T follicular helper cell (primary cell): ENCODE results near the gene TMEM150B.

Experiments
- DNase-seq: peaks from one replicate; pipeline ENCODE4 v3.0.0-alpha.2; 2020; ENCODE audit warnings: low read depth

TMEM150B gene

DNA sequence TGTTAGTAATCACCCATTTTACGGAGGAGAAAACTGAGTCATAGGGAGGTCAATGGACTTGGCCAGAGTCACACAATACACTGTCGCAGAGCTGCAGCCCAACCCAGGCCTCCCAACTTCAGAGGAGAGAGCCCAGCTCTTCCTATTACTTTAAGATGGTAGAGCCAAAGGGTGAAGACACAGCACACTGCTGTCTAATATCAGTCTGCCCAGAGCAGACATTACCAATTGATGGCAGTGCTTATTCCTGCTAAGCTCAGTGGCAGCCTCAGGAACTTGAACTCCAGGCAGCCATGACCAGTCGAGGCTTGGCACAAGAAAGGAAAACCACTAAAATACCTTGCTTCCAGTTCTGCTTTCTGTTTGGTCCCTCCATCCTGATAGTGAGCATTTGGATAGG, 18.4 kb downstream of the TMEM150B start:
- DNase-seq, result no peak

DNA sequence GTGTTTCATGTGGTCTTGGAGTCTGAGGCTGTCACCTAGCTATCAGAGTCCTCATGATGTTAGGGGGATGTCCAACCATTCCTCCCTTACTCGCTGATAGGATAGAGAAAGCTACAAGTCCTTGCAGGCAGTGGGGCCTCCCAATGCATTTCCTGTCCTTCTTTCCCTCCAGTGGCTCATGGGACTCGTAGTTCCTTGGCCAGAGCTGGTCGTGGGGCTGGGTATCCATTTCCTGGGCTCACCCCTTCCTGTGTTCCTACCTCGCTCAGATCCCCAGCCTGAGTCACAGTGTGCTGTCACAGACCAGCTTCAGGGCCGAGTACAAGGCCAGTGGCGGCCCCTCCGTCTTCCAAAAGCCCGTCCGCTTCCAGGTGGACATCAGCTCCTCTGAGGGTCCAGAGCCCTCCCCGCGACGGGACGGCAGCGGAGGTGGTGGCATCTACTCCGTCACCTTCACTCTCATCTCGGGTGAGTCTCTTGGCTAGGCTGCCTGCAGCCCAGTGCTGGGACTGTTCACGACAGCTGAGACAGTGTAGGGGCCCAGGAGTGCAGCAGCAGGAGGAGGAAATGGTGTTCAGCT, 19.1 kb downstream of the TMEM150B start:
- DNase-seq, result no peak

DNA sequence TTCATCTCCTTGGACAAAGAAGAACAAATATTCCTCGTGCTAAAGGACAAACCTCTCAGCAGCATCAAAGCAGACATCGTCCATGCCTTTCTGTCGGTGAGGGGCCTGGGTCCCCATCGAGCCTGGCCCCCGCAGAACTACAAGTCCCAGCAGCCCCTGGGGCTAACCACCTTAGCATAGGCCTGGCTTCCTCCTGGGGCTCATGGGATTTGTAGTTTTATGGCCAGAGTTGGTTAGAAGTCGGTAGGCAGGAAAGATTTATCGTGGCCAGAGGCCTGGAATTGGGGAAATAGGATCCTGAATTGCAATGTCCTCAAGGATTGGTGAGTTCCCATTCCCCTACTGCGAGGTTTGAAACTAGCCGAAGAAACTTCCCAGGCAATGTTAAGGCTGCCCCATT, 19.6 kb downstream of the TMEM150B start:
- DNase-seq, result peak; percentile 51

DNA sequence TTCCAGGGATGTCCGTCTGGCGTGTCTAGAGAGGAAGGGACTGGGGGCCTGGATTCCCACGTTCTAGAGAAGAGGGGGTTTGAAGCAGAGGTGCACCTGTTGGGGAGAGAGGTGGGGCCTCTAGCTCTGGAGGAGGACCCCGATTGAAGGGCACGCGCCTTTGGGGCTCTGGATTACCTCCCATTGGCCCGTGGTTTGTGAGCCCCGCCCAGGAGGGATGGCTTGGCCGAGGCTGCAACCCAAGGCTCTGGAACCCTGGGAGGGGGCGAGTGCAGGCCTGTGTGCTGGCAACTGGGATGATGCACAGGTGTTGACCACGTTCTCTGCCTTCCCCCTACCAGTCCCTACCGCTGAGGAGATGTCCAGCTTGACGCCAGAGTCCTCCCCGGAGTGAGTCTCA, 20.2 kb downstream of the TMEM150B start:
- DNase-seq, result no peak

DNA sequence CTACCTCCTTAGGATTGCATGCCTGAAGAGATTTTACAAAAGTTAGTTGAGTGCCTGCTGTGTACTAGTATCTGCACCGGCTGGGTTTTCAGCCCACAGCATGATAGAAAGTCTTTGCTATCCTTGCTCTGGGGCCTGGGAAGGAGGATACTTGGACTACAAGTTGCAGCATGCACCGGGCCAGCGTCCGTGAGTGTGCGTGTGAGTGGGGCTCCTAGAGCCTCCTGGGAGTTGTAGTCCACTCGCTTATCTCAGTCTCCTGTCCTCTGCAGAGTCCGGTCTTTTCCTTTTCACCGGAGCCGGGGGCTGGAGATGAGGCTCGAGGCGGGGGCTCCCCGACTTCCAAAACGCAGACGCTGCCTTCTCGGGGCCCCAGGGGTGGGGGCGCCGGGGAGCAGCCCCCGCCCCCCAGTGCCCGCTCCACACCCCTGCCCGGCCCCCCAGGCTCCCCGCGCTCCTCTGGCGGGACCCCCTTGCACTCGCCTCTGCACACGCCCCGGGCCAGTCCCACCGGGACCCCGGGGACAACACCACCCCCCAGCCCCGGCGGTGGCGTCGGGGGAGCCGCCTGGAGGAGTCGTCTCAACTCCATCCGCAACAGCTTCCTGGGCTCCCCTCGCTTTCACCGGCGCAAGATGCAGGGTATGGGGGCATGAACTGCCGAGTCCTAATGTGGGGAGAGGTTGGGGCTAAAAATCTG, 20.7 kb downstream of the TMEM150B start:
- DNase-seq, result no peak

DNA sequence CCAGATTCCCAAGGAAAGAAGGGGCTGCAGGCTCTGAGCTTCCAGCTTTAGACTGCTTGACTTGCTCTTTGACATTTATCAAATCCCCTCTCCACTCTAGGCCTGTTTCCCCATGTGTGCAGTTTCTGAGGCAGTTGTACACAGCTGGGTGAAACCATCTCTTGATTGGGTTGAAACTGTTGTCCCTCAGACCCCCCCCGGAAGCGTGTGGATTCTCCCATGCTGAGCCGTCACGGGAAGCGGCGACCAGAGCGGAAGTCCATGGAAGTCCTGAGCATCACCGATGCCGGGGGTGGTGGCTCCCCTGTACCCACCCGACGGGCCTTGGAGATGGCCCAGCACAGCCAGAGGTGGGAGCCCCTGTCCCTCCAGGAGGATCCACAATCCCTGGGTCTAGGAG, 21.7 kb downstream of the TMEM150B start:
- DNase-seq, result no peak

DNA sequence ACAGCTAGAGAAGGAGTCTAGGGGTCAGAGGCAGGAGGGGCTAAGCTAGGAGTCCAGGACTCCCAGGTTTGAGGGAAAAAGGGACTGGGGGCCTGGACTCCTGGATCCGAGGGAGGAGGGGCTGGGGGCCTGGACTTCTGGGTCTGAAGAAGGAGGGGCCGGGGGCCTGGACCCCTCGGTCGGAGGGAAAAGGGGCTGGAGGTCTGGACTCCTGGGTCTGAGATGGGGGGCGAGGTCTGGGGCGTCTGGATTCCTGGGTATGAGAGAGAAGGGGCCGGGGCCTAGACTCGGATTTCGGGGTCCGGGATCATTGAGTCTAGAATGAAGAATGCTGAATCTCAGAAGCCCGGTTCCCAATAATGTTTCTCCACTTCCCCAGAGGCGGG, 22.8 kb downstream of the TMEM150B start:
- no peak for DNase-seq

DNA sequence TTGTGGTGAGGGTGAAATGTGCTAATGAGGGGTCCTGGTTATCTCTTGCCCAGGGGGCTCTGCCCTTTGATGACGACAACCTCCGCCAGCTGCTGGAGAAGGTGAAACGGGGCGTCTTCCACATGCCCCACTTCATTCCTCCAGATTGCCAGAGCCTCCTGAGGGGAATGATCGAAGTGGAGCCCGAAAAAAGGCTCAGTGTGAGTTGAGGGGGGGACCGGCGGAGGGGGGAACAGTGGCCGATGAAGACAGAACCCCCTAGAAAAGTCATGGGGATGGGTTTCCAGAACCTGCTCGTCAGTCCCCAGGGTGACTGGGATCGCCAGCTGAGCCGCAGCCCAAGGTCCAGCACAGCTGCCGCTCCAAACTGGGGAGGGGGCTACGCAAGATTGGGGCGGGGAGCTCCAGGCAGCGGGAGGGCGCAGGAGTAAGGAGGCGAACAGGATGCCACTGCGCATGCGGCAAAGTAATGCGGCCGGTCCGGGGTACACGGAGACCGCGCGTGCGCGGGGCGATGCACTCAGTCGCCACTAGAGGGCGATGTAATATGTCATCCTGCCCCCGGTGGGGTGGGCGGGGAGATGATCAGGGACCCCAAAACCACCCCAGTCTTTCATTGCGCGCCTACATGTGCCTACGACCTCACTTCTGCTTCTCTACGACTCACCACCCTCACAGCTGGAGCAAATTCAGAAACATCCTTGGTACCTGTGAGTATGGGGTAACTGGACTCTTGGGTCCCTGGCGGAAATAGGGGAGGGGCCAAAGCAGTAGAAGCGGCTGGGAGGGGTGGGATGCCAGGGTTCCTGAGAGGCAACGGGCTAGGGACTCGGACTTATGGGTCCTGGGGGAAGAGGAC, 23.5 kb downstream of the TMEM150B start:
- DNase-seq, result peak; percentile 87

DNA sequence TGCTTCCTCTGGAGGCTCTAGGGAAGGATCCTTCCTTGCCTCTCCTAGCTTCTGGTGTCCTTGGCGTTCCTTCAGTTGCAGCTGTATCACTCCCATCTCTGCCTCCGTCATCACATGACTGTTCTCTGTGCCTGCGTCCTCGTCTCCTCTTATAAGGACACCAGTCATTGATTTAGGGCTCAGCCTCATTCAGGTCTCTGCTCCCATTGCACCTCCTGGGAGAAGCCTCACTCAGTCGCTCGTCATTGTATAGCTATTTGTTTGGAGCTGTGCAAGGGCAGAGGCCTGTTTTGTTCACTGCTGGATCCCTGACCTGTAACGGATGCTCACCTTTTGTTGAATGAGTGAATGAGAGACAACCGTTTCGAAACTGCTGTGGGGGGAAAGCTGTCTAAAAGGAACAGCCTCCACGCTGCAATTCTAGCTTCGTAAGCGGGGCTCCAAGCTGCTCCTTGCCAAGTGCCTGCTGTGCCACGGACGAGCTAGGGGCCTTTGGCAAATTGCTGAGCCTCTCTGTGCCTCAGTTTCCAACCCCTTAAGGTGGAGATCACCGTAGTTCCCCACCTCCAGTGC, 24.2 kb downstream of the TMEM150B start:
- DNase-seq, result no peak

DNA sequence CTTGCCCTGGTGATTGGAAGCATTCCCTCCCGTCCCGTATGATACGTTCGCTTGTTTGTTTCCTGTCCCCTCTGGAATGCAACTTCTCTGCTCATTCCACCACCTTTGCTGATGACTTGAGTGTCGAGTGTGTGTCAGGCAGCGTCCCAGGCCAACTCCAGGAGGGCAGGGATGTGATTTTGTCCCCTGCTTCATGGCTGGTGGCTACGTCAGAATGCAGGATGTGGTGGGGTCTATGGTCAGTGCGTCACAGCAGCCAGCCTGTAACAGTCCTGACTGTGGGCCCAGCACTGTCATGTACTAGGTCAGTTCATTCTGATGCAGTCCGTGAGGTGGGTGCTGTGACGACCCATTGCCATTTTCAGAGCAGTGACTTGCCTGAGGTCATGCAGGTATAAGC, 25.1 kb downstream of the TMEM150B start:
- no peak for DNase-seq

DNA sequence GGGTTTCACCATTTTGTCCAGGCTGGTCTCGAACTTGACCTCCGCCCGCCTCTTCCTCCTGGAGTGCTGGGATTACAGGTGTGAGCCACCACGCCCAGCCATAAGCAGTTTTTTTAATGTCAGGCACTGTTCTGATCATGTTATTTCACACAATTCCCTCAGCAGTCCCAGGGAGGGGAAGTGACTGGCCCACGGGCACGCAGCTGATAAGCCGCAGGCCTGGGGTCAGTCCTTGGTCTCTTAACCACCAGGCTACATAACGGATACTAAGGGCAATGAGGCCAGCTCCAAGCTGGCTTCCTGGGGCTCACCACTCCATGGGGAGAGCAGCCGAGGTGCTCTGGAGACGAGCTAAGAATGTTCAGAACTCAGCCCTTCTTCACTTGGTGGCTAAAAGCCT, 27.9 kb downstream of the TMEM150B start:
- DNase-seq, result no peak

DNA sequence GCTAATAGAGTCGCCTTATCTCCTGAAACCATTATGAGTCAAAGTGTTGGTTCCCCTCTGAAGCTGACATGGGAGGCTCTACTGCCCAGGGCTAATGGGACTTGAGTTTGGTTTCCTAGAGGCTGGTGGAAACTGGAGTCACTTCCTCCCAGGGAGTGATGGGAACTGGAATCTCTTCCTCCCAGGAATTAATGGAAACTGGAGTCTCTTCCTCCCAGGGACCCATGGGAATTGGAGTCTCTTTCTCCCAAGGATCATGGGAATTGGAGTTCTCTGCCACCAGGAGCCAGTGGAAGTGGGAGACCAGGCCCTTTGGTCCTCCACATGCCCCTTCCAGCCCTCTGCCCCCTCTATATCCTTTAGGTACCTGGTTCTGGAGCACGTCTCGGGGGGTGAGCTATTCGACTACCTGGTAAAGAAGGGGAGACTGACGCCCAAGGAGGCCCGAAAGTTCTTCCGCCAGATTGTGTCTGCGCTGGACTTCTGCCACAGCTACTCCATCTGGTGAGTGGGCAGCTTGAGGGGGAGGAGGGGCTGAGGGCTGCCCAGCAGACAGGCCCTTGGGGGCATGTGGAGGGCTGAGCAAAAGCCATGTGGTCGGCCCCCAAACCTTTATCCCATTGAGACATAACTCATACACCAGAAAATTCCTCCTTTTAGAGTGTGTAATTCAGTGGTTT, 35.9 kb downstream of the TMEM150B start:
- no peak for DNase-seq

DNA sequence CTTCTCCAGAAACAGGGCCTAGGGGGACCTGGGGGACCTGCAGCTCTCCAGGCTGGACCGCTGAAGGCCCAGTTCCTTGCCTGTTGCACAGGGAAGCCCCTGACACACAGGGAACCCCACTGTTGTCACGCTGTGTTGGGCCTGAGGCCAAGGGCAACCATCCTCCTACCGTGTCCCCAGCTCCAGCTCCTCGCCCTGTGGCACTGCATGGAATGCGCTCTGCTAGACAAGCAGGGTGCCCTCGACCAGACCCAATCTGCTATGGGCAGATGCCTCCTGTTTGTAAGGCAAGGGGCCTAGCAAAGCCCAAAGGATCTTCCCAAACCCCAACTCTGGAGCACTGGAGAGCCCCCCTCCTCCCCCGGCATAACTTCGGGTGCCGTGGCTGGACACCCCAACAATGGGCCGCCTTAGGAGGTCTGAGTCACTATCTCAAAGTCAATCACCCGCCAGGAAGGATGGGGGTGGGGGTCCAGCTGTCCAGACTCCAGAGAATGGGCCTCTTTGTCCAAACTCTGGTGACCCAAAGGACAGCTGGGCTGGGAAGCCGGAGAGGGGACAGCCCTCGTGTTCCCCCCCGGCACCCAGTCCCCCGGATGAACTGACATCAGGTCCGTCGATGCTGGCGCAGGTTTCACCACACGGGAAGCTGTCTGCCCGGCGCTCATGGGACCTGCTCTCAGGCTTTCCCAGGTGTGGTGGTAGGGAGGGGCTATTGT, 37.6 kb downstream of the TMEM150B start:
- no peak for DNase-seq

DNA sequence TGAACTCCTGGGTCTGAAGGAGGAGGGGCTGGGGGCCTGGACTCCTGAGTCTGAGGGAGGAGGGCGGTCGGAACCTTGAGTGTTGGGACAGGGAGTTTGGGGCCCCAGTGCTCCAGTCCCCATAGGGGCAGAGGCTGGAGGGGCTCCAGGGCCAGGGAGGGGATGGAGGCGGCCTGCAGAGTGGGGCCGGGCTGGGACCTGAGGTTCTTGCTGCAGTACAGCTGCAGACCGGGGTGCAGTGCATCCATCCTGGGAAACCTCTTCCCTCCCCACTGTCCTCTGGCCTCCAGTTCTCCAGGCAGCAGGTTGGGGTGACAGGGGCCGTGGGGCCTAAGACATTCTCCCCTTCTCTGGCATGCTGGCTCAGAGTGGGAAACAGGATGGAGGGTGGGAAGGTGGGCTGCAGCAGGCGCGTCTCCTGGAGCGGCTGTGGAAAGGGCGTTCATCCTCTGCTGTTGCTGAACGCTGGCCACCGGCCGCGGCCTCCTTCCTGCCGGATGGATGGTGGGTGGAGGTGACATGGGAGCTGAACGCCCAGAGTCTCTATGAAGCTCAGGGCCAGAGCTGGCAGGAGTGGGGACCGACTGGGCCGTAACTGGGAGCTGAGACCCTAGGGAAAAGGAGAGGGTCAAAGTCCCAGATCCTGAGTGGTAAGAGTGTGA, 39.8 kb downstream of the TMEM150B start:
- DNase-seq, result no peak

DNA sequence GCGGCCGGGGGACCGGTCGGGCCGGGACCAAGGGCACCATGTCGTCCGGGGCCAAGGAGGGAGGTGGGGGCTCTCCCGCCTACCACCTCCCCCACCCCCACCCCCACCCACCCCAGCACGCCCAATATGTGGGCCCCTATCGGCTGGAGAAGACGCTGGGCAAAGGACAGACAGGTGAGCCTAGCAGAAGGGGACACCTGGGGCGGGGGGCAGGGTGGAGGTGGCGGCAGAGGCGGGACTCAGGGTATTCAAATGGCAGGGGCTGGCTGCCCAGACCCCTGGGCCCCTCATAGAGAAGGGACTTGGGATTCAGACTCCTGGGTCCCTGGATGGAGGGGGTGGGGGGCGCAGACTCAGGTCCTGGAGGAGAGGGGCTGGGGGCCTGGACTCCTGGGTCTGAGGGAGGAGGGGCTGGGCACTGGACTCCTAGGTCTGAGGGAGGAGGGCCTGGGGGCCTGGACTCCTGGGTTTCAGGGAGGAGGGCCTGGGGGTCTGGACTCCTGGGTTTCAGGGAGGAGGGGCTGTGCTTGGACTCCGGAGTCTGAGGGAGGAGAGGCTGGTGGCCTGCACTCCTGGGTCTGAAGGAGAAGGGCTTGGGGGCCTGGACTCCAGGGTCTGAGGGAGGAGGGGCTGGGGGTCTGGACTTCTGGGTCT, 40.6 kb downstream of the TMEM150B start:
- no peak for DNase-seq

DNA sequence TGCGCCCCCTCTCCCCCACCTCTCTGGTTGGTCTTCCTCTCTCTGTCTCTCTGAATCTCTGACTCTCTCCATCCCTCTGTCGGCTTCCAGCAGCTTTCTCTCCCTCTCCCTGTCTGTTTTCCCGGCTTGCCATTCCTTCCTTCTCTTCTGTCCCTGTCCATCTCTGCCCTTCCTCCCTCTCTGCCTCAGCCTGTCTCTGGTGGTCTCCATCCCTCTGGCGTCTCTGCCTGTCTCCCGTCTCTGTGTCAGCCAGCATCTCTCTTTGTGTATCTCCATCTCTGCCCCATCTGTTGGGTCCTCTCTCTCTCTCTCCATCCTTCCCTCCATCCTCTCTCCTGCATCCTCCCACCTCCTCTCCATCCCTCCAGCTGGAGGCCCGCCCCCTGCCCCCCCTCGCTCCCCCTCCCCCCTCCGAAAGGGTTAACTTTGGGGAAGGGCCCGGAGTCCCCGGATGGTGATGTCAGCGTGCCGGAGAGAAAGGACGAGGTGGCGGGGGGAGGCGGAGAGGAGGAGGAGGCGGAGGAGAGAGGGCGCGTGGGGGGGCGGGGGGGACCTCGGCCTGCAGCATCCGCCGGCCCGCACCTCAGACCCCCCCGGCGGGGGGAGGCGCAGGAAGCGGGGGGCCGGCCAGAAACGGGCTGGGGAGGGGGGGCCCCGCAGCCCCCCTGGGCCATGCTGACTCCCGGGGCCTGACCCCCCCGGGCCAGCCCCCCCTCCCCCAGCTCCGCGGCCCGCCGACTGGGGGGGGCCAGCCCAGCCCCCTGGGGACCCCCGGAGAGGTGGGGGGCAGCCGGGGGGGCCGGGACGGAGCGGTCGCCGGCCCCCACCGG, 41.4 kb downstream of the TMEM150B start, which contains the start of gene BRSK1:
TSS of gene BRSK1 (plus strand) at position 450 of the 830 bp plus-strand sequence. CDS start 446 bp downstream, outside the sequence.
- DNase-seq, result no peak

DNA sequence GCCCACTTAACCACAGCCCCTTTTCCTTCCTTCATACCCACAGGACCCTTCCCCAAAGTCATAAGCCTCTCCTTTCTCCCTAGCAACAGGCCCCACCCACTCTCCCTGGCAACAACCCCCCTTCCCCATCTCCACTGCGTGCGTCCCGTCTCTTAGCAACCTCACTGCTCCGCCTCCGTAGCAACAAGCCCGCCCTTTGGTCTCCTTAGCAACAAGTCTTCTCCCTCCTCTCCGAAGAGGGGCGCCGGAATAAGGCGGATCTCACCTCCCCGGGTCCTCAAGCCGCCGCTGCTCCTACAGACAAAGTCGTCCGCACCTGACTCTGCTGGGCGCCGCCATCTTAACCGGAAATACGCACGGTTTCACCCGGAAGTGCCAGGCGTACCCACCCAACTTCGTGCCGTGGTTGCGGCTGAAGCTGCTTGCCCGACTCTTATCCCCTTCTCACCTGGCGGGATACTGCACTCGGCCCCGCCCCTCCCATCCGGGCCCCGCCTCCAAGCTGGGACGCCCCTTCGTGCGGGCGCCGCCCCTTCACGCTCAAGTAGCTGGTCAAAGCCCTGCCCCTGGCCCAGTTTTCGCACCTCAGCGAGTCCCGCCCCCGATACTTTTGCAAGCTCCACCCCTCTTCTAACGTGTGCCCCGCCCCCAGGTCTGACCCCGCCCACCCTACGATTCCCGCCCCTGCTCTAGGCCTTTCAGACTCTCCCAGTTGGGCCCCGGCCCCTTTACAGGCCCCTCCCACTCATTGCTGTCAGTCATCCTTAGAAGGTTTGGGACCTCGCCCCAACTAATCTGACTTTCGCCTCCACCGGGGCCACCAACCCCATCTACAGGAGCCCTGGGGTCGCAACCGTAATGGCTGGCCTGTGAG, 45.1 kb downstream of the TMEM150B start, which contains the start of gene HSPBP1:
TSS of gene HSPBP1 (minus strand) at position 341 of the 874 bp plus-strand sequence. CDS start 502 bp downstream, outside the sequence.
- DNase-seq, result peak; percentile 91

DNA sequence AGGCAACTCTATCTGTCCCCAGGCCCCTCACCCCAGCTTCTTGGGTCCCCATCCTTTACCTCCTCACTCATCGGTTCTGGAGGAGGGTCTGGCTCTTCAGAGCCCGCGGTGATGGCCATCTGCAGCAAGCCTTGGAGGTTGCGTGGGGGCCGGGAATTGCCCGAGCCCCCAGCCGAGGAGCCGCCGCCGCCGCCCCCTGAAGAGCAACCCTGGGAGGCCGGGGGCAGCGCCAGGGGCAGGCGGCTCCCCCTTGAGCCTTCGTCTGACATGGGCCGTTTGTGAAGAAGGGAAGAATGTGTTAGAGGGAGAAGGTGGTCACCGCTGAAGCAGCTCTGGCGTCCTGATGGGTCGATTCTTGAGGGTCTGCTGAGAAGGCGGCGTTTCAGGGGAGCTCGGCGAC, 45.8 kb downstream of the TMEM150B start:
- no peak for DNase-seq
